Stomach smooth muscle (tissue), 2 donors: ENCODE results near the gene COL4A4.

ENCODE experiments used
- H3K27ac ChIP-seq: one replicate; pipeline ENCODE4 v1.7.0; 2013; ENCODE audit warnings: mild to moderate bottlenecking, low read length, inconsistent platforms
- H3K27me3 ChIP-seq, 2 donors: one replicate each; pipeline ENCODE4 v1.7.0; 2013; ENCODE audit warnings: low read length in 2 of 2; ENCODE audit not compliant: insufficient read depth in 2 of 2, control insufficient read depth in 1 of 2
- H3K36me3 ChIP-seq, 2 donors: one replicate each; pipeline ENCODE4 v1.7.0; 2013; ENCODE audit warnings: low read length in 2 of 2; ENCODE audit not compliant: control insufficient read depth in 2 of 2, insufficient read depth in 2 of 2
- H3K4me1 ChIP-seq: one replicate; pipeline ENCODE4 v1.7.0; 2013; ENCODE audit warnings: low read length; ENCODE audit not compliant: control insufficient read depth, insufficient read depth
- H3K4me3 ChIP-seq, 2 donors: one replicate each; pipeline ENCODE4 v1.7.0; 2013; ENCODE audit warnings: low read length in 2 of 2
- H3K9ac ChIP-seq, 2 donors: one replicate each; pipeline ENCODE4 v1.7.0; 2013; ENCODE audit warnings: low read length in 2 of 2, mild to moderate bottlenecking in 1 of 2
- H3K9me3 ChIP-seq, 2 donors: one replicate each; pipeline ENCODE4 v1.7.0; 2013; ENCODE audit warnings: low read length in 2 of 2; ENCODE audit not compliant: control insufficient read depth in 2 of 2
- donor health status: healthy.
- donor health status: Pancreatic carcinoma.

Gene COL4A4

GRCh38 chr2:227031379-227031778, 132.6 kb downstream of the COL4A4 start:
- no peak overlapping the region for H3K27ac ChIP-seq
- no peaks in the 10 kb centered on the region for H3K36me3 ChIP-seq
- H3K27me3 ChIP-seq, result no peaks in the 10 kb centered on the region
- H3K4me3 ChIP-seq, result no peak overlapping the region
- no peaks in the 10 kb centered on the region for H3K9me3 ChIP-seq
- no peak overlapping the region for H3K9ac ChIP-seq
- H3K4me1 ChIP-seq, result peaks cover 5% of the 10 kb centered on the region

- no peaks in the 10 kb centered on the region for H3K36me3 ChIP-seq
- H3K27me3 ChIP-seq, result no peaks in the 10 kb centered on the region
- H3K4me3 ChIP-seq, result no peak overlapping the region
- no peaks in the 10 kb centered on the region for H3K9me3 ChIP-seq
- peaks cover 5% of the 10 kb centered on the region for H3K4me1 ChIP-seq
- no peak overlapping the region for H3K27ac ChIP-seq
- H3K9ac ChIP-seq, result no peak overlapping the region
These were observed 133.2 kb downstream of the COL4A4 start for GRCh38 chr2:227030789-227031188.

- Histone ChIP-seq H3K4me3 (no peak overlapping the region), H3K36me3 (no peaks in the 10 kb centered on the region), H3K27ac (no peak overlapping the region), H3K27me3 (no peaks in the 10 kb centered on the region), H3K9ac (no peak overlapping the region), H3K9me3 (no peaks in the 10 kb centered on the region), H3K4me1 (peaks cover 5% of the 10 kb centered on the region)
These were observed 134.4 kb downstream of the COL4A4 start for GRCh38 chr2:227029426-227030105.

DNA sequence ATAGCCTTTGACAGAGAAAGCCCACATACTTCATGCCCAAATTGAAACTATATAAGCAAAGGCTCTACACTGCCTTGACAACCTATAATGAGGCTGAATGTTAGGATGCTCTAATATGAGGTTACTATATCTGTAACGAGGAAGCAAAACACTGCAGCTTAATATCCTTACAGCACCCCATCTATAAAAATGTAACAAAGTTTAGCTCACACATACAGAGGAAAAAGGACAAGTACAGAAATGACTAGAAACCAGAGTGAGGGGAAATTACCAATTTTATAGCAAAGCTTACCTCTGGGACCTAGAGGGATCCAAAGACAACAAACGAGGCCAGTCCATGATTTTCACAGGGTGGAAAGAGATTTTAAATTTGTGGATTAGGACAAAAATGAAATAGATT, 138.5 kb downstream of the COL4A4 start:
- Histone ChIP-seq H3K36me3 (no peaks in the 10 kb centered on the region), H3K27me3 (no peaks in the 10 kb centered on the region), H3K9ac (no peak overlapping the region), H3K4me1 (no peaks in the 10 kb centered on the region), H3K9me3 (no peaks in the 10 kb centered on the region), H3K27ac (no peak overlapping the region), H3K4me3 (no peak overlapping the region)

- Histone ChIP-seq H3K4me3 (no peak overlapping the region), H3K9me3 (no peaks in the 10 kb centered on the region), H3K36me3 (no peaks in the 10 kb centered on the region), H3K27me3 (no peaks in the 10 kb centered on the region), H3K27ac (no peak overlapping the region), H3K9ac (no peak overlapping the region), H3K4me1 (no peaks in the 10 kb centered on the region)
These were observed 141.4 kb downstream of the COL4A4 start for GRCh38 chr2:227022608-227023007.

GRCh38 chr2:227020416-227020815, 143.6 kb downstream of the COL4A4 start:
- Histone ChIP-seq H3K9me3 (no peaks in the 10 kb centered on the region), H3K27ac (no peak overlapping the region), H3K9ac (no peak overlapping the region), H3K4me3 (no peak overlapping the region), H3K4me1 (no peaks in the 10 kb centered on the region), H3K36me3 (no peaks in the 10 kb centered on the region), H3K27me3 (no peaks in the 10 kb centered on the region)

GRCh38 chr2:227016894-227017293, 147.1 kb downstream of the COL4A4 start:
- no peaks in the 10 kb centered on the region for H3K27me3 ChIP-seq
- H3K36me3 ChIP-seq, result no peaks in the 10 kb centered on the region
- no peak overlapping the region for H3K27ac ChIP-seq
- no peaks in the 10 kb centered on the region for H3K9me3 ChIP-seq
- H3K4me1 ChIP-seq, result no peaks in the 10 kb centered on the region
- H3K9ac ChIP-seq, result no peak overlapping the region
- no peak overlapping the region for H3K4me3 ChIP-seq

GRCh38 chr2:227013881-227014280, 150.1 kb downstream of the COL4A4 start:
- no peak overlapping the region for H3K4me3 ChIP-seq
- H3K9ac ChIP-seq, result no peak overlapping the region
- H3K27ac ChIP-seq, result no peak overlapping the region
- H3K9me3 ChIP-seq, result no peaks in the 10 kb centered on the region
- H3K4me1 ChIP-seq, result no peaks in the 10 kb centered on the region
- H3K36me3 ChIP-seq, result no peaks in the 10 kb centered on the region
- H3K27me3 ChIP-seq, result no peaks in the 10 kb centered on the region

DNA sequence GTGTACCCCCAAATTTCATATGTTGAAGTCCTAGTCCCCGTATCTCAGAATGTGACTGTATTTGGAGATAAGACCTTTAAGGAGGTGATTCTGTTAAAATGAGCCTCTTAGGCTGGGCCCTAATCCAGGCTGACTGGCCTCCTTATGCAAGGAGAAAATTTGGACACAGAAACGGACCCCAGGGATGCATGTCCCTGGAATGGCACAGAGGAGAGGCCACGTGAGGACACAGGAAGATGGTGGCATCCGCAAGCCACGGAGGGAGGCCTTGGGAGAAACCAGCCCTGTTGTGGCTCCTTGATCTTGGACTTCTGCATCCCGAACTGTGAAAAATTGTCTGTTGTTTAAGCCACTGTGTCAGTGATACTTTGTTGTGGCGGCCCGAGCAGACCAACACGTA, 150.7 kb downstream of the COL4A4 start:
- Histone ChIP-seq H3K27me3 (no peaks in the 10 kb centered on the region), H3K9ac (no peak overlapping the region), H3K4me1 (no peaks in the 10 kb centered on the region), H3K27ac (no peak overlapping the region), H3K4me3 (no peak overlapping the region), H3K36me3 (no peaks in the 10 kb centered on the region), H3K9me3 (no peaks in the 10 kb centered on the region)

GRCh38 chr2:227010433-227010832, 153.6 kb downstream of the COL4A4 start:
- no peak overlapping the region for H3K9ac ChIP-seq
- H3K36me3 ChIP-seq, result no peaks in the 10 kb centered on the region
- no peak overlapping the region for H3K27ac ChIP-seq
- no peaks in the 10 kb centered on the region for H3K4me1 ChIP-seq
- no peak overlapping the region for H3K4me3 ChIP-seq
- no peaks in the 10 kb centered on the region for H3K9me3 ChIP-seq
- no peaks in the 10 kb centered on the region for H3K27me3 ChIP-seq

DNA sequence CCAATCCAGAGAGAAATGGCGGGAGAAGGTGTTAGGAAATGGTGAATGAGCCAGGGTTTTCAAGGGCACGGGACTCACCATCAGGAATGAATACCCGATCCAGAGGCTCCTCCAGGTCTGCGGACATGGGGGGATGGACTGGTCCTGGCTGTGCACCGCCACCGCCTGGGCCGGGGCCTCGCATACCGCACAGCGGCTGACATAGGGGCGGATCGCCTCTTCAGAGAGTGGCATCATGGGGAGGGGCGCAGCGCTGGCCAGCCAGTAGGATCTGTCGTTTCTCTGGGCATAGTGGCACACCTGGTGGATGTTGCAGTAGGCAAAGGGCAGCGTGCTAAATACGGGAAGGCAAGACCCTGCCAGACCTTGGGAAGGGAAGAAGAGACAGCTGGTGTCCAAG, 156.1 kb downstream of the COL4A4 start:
- Histone ChIP-seq H3K36me3 (no peaks in the 10 kb centered on the region), H3K4me1 (no peaks in the 10 kb centered on the region), H3K9ac (no peak overlapping the region), H3K27ac (no peak overlapping the region), H3K27me3 (no peaks in the 10 kb centered on the region), H3K9me3 (no peaks in the 10 kb centered on the region), H3K4me3 (no peak overlapping the region)
